SKM-1 treated with dmso at 0.1 percent for 144 hours (cell line): ENCODE results near the gene COL5A1.
"Not testable (repeated sequence)": the region's sequence is repeated elsewhere in the genome, so short reads cannot be mapped to it uniquely, and the experiment has no call there.

Experiments
- DNase-seq: peaks from one replicate; lab custom pipeline; 2025; ENCODE audit not compliant: unreplicated experiment; lab: John Stamatoyannopoulos, UW

Gene COL5A1

DNA sequence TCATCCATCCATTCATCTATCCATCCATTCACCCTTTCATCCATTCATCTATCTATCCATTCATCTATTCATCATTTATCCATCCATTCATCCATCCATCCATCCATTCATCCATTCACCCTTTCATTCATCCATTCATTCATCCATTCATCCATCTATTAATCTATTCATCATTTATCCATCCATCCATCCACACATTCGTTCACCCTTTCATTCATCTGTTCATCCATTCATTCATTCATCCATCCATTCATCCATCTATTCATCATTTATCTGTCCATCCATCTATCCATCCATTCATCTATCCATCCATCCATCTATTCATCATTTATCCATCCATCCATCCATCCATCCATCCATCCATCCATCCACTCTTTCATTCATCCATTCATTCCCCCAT lies 205.1 kb downstream of the COL5A1 start:
- DNase-seq: no peak

DNA sequence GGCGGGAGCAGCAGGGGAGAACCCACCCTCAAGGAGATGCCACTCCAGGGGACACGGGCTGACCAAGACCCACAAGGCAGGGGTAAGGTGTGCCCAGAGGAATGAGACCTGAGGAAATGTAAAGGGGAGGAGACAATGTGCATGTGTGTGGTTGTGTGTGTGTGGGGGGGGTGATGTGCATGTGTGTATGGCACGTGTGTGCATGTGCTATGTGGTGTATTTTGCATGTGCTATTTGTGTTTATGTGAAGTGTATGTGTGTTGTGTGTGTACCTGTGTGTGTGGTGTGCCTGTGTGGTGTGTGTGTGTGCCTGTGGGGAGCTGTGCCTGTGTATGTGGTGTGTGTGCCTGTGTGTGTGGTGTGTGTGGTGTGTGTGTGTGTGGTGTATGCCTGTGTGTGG lies 205.5 kb downstream of the COL5A1 start:
- DNase-seq: no peak

DNA sequence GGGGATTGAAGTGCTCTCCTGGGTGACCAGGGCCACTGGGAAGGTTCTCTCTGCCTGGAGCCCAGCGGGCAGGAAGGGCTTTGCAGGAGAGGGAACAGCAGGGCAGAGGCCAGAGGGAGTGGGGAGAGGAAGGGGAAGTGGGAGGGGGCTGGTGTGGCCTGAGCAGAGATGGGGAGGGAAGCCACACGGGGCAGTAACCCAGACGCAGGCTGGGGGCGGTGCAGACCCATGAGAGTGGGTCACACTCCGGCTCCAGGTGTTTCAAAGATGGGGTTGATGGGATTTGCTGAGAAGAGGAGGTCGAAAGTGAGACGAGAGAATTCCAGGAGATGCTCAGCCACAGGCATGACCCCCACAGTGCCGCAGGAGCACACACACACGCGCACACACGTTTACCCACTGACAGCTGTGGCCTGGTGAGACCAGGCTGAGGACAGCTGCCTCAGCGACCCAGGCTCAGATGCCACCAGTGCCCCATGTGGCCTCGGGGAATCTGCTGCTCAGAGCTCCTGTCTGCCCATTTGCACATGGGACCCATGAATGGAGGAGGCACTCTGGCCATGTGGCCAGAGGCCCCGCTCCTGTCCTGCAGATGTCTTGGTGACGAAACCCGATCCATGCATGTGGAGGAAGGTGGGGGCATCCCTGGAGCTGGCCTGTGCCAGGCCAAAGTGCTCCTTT lies 206.3 kb downstream of the COL5A1 start:
- DNase-seq: no peak

DNA sequence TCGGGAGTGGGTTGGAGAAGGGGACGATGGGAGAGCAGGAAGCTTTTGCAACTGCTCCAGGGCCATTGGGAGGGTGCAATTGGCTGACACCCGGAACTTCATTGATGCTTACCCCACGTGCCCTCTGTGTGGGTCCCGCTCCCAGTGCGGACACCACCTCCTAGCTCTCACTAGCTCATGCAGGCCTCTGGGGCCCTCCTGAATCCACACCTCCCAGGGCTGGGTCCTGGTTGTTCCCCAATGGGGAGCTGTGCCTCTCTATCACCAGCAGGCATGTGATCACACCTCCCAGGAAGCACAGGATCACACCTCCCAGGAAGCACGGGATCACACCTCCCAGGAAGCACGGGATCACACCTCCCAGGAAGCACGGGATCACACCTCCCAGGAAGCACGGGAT lies 206.9 kb downstream of the COL5A1 start:
- no peak for DNase-seq

DNA sequence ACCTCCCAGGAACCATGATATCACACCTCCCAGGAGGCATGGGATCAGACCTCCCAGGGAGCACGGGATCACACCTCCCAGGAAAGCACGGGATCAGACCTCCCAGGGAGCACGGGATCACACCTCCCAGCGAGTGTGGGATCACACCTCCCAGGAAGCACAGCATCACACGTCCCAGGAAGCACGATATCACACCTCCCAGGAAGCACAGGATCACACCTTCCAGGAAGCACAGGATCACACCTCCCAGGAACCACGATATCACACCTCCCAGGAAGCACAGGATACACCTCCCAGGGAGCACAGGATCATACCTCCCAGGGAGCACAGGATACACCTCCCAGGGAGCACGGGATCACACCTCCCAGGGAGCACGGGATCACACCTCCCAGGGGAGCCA lies 209.0 kb downstream of the COL5A1 start:
- no peak for DNase-seq

DNA sequence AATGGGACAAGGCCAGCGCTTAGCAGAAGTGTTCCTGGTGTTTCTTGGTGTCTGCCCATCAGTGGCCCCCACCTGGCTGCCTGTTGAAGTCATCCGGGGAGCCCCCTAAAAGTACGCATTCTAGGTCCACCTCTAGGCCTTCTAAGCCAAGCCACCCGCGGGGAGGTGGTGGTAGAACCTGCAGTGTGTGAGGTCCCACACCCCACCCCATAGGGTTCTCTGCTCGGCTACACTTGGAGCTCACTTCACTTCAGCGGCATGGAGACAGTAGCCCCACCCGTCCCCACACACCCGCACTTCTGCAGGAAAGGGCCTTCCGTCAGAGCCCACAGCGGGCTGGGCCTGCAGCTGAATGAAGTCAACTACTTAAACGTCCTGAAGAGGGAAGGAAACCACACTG lies 209.4 kb downstream of the COL5A1 start:
- DNase-seq: no peak

DNA sequence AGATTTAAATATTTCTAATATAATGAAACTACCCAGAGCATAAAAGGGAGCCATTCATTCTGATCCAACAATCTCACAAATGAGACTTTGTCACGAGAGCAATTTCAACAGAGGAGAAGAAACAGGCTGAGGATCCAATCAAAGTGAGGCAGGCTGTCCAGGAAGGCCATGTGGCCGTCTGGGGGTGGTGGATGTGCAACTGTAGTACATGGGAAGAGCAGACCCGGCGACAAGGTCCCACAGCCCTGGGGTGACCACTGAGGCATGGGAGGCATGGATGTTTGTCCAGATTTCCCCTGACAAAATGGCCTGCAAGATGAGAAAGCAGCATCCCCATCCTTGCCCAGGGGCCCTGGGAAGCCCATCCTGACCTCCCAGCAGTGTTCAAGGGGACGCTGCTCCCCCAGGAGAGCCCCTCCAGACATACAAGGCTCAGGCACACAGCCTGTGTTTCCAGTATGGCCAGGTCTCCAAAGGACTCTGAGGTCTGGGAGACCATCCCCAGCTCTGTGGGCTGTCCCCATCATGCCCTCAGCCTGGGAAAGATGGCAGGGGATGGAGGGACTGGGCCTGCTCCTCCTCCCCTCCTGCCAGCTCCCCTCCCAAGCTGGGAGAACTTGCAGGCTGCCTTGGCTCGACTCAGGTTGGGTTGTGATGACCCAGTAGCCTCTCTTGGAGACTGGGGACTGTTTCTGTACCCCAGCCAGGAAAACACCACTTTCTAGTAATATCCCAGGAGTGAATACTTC lies 211.5 kb downstream of the COL5A1 start:
- DNase-seq: no peak

DNA sequence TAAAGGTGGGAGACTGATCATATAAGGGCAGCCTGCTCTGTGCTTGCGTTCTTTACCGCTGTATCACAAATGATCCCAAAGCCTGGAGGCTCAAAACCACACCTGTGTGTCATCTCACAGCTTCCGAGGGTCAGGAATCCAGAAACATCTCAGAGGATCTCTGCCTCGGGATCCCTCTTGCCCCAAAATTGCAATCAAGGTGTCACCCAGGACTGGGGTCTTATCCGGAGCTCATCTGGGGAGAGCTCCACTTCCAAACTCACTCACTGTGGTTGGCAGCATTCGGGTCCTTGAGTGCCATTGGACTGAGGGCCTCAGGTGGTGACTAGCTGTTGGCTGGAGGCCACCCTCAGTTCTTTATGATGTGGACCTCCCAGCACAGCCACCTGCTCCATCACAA lies 212.3 kb downstream of the COL5A1 start:
- DNase-seq: no peak

DNA sequence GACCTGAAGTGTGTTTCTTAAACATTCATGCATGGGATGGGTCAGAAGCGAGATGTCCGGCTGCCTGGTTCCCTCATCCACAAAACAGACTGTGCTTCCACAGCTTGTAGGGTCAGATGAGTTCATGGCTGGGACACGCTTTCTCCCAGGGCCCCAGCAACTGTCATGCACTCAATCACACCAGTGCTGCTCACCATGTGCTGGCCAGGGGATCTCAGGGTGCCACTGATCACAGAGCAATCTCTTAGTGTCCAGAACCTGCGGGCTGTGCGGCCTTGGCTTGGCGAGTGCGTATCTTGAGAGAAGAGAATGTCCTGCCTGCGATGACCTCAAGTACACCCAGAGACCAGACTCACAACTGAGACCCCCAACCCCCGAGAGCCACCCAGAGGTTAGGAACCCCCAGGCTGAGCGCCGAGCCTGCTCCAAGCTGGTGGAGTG lies 213.0 kb downstream of the COL5A1 start:
- no peak for DNase-seq

DNA sequence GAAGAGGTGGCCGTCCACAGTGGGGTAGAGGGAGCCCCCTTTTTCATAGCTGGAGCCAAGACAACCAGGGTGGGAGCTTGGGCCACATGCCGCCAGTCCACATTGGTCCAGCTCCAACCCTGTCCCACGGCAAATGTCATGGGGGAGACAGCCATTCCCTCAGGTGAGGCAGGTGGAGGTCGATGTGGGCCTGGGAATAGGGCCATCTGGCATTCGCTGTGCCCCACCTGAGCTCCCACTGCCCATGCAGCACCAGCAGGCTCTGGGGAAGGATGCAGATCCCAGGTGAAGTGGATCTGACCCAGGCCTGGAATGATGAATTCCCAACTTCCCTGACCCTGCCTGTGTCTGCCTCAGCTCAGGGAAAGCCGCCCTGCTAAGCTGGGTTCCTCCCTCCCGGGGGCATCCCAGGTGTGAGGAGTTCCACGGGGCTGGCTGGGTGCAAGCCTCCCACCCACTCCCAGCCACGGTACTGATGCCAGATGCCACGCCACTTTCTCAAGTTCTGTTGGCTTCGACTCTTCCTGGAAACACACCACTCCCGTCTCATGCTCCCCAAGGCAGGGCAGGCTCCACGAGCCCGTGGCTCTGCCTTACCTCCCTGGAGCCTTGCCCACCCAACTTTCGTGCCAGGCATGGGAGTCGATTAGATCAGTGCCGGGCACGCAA lies 213.8 kb downstream of the COL5A1 start:
- DNase-seq: no peak

DNA sequence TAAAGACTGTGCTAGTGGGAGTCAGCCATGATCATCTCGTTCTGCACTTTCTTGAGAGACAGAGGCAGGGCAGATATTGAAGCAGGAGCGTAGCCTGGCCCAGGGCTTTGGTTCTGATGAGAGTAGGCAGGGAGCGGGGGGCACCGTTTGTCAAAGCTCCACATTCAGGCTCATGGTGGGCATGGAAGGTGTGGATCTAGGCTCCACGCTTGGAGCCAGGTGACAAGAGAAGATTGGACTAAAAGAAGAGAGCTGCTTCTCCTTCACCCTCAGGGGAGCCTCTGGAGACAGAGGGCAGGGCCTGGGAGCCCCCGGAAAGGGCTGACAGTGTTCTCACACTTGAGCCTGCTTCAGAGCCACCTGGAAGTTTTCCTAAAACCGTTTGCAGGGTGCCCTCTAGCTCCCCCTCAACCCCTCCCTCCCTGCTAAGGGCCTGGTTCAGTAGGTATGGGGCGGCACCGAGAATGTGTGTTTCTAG lies 214.3 kb downstream of the COL5A1 start:
- DNase-seq: no peak

DNA sequence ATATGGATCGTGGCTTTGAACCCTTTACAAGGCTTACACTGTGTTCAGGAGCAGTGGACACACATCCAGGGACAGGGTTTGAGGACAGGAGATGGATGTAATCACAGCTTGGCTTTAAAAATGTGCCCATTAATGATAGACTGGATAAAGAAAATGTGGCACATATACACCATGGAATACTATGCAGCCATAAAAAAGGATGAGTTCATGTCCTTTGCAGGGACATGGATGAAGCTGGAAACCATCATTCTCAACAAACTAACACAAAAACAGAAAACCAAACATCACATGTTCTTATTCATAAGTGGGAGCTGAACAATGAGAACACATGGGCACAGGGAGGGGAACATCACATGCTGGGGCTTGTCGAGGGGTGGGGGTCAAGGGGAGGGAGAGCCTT lies 215.8 kb downstream of the COL5A1 start:
- DNase-seq: not testable (repeated sequence)

DNA sequence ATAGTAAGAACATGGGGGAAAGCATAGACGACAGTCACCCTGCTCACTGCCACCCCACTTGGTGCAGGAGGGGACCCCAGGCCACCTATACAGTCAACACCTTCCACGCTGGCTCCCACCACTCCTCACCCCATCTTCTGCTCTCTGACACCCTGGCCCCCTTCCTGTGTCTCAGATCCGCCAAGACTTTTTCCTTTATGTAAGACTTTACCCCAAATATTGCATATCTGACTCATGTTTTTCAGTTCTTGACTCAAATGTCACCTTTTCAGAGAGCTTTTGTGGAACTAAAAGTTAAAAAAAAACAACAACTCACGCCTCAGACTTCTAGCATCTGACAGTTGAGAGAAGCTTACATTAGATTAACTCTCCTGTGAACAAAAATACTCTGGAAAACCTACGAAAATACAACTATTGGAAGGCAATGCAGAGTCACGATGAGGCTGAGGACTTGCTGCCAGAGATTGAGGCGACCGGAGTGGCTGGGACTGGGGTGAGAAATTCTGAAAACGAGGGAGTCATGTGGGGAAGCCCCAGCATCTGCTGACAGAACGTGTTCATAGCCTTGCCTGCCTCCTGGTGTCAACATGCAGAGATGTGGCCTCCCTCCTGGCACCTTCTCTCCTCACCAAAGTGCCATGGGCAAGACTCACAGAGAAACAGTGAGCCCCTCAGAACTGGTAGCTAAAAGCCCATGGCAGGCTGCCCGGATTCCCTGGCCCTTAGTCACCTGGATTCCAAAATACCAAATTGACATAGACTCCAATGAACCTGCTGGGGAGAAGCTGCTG lies 216.6 kb downstream of the COL5A1 start:
- no peak for DNase-seq

DNA sequence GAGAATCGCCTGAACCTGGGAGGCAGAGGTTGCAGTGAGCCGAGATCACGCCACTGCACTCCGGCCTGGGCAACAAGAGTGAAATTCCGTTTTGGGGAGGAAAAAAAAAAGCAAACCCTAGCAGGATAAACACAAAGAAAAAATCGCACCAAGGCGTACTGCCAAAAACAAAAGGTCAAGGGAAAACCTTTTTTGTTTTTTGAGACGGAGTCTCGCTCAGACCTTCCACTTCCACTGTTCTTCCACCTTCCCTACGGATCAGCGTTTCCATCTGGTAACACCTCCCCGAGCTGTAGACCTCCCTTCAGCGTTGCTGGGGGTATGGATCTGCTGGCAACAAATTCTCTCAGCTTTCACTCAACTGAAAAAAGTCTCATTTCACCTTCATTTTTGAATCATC lies 218.9 kb downstream of the COL5A1 start:
- DNase-seq: no peak

DNA sequence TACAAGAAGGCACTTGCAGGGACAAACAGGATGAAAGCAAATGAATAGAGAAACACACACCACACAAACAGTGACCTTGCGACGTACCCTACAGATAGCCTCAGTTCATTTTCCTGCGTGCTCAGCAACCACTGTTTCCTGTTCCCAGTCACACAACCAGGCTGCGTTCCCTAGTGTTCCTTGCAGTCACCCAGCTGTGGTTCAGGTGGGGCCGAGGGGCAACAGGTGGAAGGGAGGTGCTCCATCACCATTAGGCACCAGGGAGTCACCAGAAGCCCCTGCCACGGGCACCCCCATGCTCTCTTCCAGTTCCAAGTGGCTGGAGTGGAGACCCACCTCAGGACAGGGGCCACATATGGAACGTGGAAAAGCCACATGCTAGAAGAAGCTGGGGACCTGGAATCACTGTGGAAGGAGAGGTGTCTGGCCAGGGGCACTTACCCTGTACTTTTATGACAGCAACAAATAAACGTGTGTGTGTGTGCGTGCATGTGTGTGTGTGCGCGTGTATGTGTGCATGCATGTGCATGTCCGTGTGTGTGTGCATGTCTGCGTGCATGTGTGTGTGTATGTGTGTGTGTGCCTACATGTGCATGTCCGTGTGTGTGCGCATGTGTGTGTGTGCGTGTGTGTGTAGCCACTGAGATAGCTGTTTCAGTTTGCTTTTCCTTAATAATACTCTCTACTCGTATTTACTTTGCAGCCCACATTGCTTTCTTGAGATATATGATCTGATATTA lies 220.2 kb downstream of the COL5A1 start:
- DNase-seq: no peak

DNA sequence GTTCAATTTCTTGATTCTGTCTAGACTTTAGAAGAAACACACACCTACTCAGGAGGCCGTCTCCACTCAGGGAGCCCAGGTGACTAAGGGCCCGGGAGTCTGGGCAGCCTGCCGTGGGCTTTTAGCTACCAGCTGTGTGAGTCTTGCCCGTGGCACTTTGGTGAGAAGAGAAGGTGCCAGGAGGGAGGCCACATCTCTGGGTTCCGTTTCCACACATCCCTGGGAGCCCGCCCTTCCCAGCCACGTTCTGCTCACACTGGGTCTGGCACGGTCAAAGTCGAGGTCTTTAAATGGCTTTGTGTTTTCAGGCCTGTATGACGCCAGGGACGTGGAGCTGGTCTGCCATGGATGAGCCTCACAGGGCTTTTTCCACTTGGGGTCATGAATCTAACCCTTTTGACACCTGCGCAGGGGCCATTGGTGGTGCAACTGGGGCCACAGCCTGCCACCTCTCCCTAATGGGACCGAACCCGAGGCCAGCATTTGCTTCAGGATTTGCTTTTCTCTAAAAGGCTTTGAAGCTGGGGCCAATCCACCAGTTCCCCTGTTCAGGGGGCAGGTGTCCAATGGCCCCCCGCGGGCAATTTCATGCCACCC lies 221.8 kb downstream of the COL5A1 start:
- DNase-seq: no peak

DNA sequence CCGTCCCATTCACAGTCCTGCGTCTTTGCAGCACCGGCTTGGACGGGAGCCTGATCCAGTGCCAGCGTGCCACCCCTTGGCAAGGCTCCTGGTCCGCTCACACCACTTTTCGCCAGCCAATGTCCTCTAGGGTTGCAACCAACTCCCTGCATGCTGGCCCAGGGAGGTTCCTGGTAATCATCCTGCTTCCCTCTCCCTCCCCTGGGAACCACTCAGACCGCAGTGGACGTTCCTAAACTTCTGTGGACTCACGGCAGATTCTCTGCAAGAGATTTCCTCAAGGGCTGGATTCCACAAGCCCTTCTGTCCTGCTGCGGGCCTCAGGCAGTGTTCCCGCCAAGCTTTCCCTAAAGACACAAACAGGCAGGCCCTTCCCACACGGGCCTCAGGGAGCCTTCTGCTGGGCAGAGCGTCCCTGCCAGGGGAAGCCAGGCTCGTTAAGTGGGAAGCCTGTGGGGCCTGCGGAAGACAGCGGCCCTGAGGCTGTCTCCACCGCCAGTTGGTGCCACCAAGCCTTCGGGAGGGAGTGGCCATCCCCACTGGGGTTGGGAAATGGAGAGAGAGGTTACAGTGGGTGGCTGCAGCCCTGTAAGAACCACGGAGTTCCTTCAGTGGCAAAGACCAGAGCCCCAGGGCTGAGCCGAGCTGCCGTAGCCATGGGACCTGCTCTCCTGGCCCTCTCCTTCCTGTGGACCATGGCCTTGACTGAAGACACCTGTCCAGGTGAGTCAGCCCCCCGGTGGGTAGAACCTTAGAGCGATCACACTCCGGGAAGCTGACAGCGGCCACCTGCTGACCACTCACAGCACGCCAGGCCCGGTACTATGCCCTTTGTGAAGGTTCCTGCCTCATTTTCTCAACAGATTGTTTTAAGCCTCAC lies 222.6 kb downstream of the COL5A1 start:
- DNase-seq: no peak

DNA sequence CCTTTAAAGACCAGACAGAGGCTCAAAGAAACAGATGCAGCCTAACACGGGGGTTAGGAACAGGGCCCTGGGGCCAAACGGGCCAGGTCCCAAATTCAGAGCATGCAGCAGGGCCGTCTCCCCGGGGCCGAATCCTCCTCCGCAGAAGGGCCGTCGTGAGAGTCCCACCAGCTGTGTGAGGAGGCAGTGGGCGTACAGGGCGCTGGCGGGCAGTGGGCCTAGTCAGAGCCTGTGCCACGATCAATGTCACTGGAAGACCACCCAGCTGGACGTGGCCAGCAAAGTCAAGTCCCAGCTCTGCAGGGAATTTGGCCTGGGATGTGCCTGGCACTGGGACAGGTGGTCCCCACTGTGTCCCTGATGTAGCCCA lies 223.2 kb downstream of the COL5A1 start:
- no peak for DNase-seq
